A549 treated with RU486 at 1 μM for 4 hours (cell line): Measurements from ENCODE around the gene OPN4. TPM values are rescaled to one million over a fixed set of nuclear protein-coding genes. Genes with fewer than 3 reads are reported as not detected.

Experiments used
- total RNA-seq: library from RNA; stranded (reverse); fragments of 200-300 nt; extraction: Qiagen RNA extraction; gene quantifications from 5 replicates; pipeline ENCODE4 v1.2.3, GENCODE V29; 2022; ENCODE audit warnings: low read depth

Gene OPN4, protein sequence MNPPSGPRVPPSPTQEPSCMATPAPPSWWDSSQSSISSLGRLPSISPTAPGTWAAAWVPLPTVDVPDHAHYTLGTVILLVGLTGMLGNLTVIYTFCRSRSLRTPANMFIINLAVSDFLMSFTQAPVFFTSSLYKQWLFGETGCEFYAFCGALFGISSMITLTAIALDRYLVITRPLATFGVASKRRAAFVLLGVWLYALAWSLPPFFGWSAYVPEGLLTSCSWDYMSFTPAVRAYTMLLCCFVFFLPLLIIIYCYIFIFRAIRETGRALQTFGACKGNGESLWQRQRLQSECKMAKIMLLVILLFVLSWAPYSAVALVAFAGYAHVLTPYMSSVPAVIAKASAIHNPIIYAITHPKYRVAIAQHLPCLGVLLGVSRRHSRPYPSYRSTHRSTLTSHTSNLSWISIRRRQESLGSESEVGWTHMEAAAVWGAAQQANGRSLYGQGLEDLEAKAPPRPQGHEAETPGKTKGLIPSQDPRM
- total RNA-seq: not detected in 5 replicates

DNA sequence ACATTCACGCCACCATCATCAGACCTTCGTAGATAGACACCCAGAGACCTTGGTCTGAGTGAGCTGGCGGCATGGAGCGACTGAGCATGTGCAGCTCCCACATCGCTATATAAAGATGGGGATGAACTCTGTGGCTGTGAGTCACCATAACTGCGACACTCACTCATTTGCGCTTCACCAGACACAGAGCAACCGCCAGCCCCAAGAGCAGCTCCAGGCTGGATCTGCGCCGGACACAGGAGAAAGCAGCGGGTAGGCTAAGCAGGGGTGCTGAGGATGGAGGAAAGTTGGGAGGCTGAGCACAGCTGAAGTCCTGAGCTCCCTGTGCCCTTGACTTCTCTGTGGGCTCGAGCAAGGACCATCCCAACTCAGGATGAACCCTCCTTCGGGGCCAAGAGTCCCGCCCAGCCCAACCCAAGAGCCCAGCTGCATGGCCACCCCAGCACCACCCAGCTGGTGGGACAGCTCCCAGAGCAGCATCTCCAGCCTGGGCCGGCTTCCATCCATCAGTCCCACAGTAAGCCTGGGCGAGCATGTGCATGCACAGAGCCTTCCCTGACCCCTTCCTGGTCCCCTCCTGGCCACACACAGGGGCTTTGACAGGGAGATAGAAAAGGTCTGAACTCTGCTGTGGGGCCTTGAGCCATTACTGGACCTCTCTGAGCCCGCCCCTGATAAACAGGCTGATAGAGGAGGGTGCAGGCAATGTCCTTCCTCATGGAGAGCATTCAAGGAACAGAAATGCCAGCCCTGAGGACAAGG is at the start of gene OPN4:
TSS of gene OPN4 (plus strand) at position 137 of the 762 bp plus-strand sequence. CDS start at position 374, 237 bp downstream.

GRCh38 chr10:86668297-86669165 is 14.2 kb downstream of the OPN4 start, which contains the start of gene LDB3:
LDB3 (plus strand) TSS chr10:86668511; CDS start chr10:86668692, 181 bp downstream.

Other genes starting within 250 kb of the OPN4 start
- 9.7 to 18.5 TPM (median 15.7 TPM) in 5 replicates for gene WAPL, start 132.8 kb upstream of the OPN4 start, total RNA-seq
- gene LDB3, start 14.0 kb downstream of the OPN4 start, total RNA-seq: 0.05 to 0.06 TPM (median 0.05 TPM) in 3 of 5 replicates, not detected in the others
- 15.1 to 26.7 TPM (median 23.2 TPM) in 5 replicates for gene BMPR1A, start 102.1 kb downstream of the OPN4 start, total RNA-seq